ENCODE results near the gene RASSF6.

Gene RASSF6

DNA sequence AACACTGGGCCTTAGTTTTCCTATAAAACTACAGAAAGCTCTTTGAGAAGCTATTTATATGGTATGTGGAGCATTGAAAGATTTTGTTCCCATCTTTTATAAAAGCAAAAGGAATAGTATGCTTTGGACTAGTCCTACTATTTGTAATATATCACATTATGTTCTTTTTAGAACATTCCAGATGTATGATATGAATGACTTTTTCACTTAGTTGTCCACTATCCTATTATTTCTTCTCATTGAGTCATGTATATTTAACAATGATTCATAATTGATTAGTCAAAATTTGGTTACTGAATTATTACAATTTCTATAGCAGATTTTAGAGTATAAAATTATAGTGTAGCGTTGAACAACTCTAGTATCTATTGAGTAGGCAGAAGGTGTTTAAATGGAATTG, 34.2 kb downstream of the RASSF6 start:
- in situ Hi-C loops (cut with HindIII; ENCODE audit: low sequenced_read_pairs), result no loop called here
- TF ChIP-seq, protein P1, sequence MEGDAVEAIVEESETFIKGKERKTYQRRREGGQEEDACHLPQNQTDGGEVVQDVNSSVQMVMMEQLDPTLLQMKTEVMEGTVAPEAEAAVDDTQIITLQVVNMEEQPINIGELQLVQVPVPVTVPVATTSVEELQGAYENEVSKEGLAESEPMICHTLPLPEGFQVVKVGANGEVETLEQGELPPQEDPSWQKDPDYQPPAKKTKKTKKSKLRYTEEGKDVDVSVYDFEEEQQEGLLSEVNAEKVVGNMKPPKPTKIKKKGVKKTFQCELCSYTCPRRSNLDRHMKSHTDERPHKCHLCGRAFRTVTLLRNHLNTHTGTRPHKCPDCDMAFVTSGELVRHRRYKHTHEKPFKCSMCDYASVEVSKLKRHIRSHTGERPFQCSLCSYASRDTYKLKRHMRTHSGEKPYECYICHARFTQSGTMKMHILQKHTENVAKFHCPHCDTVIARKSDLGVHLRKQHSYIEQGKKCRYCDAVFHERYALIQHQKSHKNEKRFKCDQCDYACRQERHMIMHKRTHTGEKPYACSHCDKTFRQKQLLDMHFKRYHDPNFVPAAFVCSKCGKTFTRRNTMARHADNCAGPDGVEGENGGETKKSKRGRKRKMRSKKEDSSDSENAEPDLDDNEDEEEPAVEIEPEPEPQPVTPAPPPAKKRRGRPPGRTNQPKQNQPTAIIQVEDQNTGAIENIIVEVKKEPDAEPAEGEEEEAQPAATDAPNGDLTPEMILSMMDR (IDR thresholded peaks at IDR 0.05; ENCODE audit: low read depth, low read length), result no peak
- no peak overlapping the region for H3K4me3 ChIP-seq (ENCODE audit: low read depth, low read length)
- DNase-seq (ENCODE audit: low read depth, low spot score), result no peak

DNA sequence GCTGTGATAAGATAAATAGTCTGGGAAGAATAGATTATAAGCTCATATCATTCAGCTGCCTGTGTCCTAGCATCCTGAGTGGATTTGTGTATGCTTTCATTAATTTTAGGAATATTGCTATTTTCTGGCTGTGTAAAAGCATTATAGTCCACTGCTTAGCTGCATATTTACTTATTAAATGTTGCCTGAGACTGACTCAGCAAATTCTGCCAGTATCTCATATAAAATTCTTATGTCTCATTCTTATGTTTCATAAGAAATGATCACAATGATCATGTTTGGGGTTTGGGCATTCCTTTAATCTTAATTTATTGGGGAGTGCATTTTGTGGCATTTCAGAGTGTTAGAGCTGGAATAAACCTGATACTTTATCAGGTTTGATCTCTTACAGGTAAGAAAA, 34.9 kb downstream of the RASSF6 start:
- in situ Hi-C loops (cut with HindIII; ENCODE audit: low sequenced_read_pairs), result no loop called here
- no peak for DNase-seq (ENCODE audit: low read depth, low spot score)
- TF ChIP-seq, protein P1 (IDR thresholded peaks at IDR 0.05; ENCODE audit: low read depth, low read length), result no peak
- no peak overlapping the region for H3K4me3 ChIP-seq (ENCODE audit: low read depth, low read length)

DNA sequence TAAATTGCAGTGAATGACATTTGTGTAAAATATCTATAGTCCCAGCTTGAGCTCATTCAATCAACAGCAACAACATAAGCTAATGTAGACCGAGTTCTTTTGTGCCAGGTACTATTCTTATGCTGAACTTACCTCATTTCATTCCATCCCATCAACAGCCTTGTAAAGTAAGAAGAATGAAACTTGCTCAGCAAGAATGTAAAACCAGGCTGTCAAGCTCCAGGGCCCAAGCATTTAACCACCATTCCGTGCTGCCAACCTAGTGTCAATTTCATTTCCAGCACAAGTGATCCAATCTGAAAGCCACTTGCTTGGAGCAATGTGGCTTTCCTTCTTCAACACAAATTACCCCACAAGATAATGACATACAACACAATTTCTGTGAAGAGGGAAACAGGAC, 36.6 kb downstream of the RASSF6 start:
- TF ChIP-seq, protein P1 (IDR thresholded peaks at IDR 0.05; ENCODE audit: low read depth, low read length), result no peak
- DNase-seq (ENCODE audit: low read depth, low spot score), result no peak
- in situ Hi-C loops (cut with HindIII; ENCODE audit: low sequenced_read_pairs), result no loop called here
- H3K4me3 ChIP-seq (ENCODE audit: low read depth, low read length), result no peak overlapping the region

DNA sequence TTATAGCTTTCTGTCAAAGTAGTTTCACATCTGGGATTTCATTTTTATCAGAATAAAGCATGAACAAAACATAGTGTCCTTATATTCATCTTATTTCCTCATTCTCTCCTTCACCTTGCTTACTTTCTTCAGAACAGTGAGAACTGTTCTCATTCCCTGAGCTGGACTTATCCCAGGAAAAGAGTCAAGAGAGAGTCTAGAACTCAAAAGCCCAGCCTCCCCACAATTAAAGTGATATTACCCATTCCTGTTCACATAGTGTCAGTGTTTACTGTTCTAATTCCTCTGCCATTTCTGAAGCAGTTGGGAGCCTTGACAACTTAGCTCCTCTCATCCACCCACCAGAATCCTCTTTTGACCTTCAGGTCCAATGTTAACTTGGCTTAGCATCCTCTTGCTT, 42.9 kb downstream of the RASSF6 start:
- no peak overlapping the region for H3K4me3 ChIP-seq (ENCODE audit: low read depth, low read length)
- TF ChIP-seq, protein P1 (IDR thresholded peaks at IDR 0.05; ENCODE audit: low read depth, low read length), result no peak
- in situ Hi-C loops (cut with HindIII; ENCODE audit: low sequenced_read_pairs), result no loop called here
- DNase-seq (ENCODE audit: low read depth, low spot score), result no peak

DNA sequence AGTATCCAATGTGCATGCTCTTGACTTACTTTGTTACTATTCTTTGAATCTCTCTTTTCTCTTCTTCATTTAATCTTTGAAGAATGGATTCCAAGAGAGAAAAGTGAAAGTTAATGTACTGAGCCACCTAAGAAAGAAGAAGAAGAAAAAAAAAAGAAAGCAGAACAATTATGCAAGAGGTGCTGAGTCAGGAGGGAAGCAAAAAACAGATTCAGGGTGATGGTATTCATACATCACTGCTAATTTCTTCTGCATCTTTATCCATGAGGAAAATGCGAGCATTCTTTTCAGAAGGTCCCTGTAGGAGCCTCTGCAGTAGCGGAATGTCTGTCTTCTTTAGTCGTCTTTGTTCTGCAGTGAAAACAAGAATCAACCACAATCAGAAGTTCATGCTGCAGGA, 43.9 kb downstream of the RASSF6 start:
- no peak for DNase-seq (ENCODE audit: low read depth, low spot score)
- in situ Hi-C loops (cut with HindIII; ENCODE audit: low sequenced_read_pairs), result no loop called here
- H3K4me3 ChIP-seq (ENCODE audit: low read depth, low read length), result no peak overlapping the region
- TF ChIP-seq, protein P1 (IDR thresholded peaks at IDR 0.05; ENCODE audit: low read depth, low read length), result no peak

DNA sequence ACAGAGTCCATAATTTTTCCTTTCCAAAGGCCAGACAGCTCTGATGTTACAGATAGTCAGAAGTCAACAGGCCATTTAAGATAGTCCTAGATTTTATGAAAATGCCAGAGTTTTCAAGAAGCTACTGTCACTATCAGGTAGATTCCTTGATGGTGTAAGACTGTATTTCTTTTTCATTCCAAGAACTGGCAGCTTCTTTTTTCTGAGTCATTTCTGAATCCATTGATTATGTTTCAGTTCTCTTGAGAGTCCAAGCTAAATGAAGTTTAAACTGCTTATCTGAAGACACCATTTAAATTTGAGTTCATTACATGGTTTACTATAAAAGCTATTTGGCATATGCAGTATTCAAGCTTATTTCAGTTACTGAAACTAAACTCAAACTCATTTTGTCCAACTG, 44.6 kb downstream of the RASSF6 start:
- TF ChIP-seq, protein P1 (IDR thresholded peaks at IDR 0.05; ENCODE audit: low read depth, low read length), result no peak
- H3K4me3 ChIP-seq (ENCODE audit: low read depth, low read length), result no peak overlapping the region
- in situ Hi-C loops (cut with HindIII; ENCODE audit: low sequenced_read_pairs), result no loop called here
- no peak for DNase-seq (ENCODE audit: low read depth, low spot score)
